NK-92 (cell line): Measurements from ENCODE around the gene FBXW11.

Experiments used
- DNase-seq: peaks from one replicate; lab custom pipeline; 2025; ENCODE audit not compliant: unreplicated experiment; lab: John Stamatoyannopoulos, UW

Gene FBXW11

DNA sequence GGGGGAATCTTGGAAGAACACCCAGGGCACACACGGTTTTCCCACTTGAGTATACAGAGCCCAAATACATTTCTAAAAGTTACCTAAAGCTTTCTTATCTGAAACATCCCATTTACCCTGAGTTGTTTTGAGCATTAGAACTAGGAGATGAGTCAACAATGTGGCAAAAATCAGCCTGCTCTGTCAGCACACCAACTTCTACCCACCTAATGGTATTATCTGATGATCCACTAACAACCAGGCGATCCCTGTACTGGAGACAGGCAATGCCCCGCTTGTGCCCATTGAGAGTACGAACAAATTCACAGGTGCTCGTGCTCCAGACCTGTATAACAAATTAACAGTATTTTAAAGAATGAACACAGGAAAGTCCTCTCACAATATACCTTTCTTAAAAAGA is 133.8 kb downstream of the FBXW11 start:
- DNase-seq = no peak

DNA sequence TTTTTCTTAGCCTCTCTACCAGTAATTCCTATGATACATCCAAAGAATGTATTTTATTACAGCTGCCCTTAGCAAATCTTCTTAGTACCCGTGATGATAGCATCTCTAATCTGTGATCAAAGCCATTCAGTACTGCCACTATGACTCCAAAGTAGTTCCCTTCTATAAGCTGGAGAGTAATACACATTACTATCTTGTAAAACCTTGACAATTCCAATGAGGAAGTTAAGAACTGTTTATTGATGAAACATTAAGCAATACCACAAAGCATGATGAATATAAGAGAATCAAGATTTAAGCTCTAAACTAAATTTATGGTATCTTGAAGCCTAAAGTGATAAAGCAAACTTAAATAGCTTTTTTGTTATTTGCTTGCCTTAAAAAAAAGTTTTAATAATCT is 134.7 kb downstream of the FBXW11 start:
- DNase-seq = no peak

DNA sequence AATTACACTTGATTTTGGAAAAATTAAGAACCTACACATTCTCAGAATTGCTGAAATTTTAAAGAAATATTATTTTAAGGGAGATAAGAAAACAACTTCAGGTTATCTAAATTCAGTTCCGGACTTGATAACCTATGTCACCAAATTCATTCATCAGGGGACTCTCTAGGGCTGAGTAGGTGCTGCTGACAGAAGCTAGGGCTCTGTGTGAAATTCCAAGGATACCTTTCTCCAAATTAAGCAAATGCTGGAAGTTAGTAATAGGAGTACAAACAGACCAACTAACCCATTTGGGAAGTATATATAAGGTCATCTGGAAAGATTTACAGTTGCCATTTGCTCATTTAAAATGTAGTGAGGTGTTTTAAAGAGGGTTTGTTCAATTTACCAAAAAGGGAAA is 136.5 kb downstream of the FBXW11 start:
- no peak for DNase-seq

DNA sequence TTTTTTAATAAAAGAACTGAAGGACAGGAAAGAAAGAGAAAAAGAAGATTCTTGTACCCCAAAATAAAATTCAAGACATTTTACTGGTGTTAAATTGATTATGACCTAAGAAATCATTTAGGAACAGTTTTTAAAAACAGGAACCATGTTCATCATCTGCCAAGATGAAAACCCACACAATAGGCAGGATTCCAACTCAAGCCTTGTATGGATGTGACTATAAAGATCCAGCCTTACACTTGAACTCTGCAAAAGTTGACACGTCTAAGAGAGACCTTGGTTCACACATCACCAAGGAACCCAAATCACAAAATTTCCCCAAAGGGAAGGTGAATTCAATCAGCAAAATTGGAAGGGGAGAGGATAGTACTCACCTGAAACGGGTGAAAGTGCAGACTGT is 138.2 kb downstream of the FBXW11 start:
- no peak for DNase-seq

DNA sequence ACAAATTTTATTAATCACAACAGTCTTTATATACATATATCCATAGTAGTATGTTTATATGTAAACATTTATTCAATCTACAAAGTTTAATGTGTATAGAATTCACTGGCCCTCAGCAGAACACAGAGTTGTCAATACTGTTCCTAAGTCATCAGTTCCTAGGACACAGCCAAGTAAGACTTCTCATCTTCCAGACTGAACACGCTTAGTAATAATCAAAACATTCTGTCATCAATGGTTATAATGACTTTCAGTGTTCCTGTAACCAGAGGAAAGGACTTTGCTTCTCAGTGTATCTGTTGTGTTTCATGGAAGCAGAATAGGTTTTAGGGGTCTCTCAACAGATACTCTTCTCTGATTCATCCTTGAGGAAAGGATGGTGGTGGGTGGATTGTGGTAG is 138.7 kb downstream of the FBXW11 start:
- no peak for DNase-seq

DNA sequence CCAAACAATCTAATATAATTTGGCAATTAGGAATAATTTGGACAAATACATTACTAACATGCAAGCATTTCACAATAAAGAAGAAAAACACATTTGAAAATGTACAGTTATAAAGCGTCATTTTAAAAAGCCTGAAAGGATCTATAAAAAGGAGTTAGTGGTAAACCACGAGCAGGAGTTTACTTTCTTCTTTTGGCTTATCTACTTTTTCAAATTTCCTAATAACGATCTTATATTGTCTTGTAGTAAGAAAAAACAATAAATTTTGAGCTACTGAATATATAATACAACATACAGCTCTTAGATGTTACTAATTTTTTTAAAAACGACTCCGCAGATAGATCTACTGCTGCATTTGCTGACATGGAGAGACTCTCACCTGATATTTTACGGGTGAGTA is 141.0 kb downstream of the FBXW11 start:
- DNase-seq = no peak

DNA sequence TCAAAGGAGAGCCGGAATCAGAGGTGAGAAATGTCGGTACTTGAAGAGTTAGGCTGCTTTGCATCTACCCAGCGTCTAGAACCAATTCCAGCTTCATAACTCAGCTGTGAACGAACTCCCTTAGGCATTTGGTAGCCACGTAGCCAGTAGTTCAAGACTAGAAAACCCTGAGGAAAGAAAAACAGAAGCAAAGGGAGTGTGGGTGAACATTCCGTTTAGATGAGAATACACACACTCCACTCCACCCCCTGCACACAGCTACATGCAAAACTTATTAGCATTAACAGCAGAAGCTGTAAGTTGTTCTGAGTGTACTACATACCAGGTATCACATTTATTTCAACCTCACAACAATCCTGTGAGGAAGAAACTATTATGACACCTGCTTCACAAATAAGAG is 142.5 kb downstream of the FBXW11 start:
- DNase-seq = no peak

DNA sequence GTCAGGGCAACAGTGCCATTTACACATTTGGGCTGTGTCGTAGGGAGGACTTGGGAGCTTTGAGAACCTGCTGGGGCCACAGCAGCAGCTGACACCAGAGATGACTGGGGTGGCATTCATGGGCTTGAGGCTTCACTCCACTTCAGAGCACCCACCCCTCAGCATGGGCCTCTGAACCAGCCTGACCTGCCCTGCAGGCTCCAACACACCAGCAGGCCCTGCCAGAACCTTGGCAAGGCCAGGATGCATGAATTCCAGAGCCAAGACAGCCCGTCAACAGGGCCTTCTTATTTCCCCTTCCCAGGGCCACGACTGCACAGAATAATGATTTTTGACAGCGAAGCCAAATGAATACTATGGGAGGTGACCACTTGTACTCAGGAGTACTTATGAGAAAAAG is 143.8 kb downstream of the FBXW11 start:
- DNase-seq = no peak

DNA sequence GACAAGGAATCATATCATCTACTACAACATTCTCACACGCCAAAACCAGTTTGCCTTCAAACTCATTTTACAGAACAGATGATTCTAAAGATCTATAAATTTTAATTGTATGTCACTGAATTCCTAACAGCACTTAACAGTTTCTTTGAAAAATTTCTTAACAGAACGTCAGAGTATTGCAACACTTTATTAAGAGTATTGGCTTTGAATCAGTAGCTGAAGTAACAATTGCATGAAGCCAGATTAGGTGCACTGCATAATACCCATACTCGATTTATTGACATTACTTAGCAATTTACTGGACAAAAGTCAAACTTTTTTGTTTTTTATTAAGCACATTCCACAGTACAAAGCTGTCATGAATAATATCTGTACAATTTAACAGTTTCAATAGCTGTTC is 145.1 kb downstream of the FBXW11 start:
- DNase-seq = no peak

DNA sequence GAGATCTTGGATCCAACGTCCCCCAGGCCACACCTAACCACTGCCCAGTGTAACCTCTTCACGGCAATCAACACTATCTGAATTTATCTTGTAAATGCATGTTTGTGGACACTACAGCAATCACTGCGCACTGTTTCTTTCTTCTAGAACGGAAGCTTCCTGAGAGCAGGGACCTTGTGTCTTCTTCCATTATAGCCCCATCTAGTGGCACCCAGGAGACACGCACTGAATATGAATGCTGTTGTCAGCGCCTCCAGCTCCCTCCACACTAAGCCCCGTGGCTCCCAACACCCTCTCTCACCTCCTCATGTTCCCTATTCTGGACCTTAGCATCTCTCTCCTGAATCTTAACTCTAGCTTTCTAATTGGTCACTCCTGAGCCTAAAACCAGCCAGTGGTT is 148.1 kb downstream of the FBXW11 start:
- no peak for DNase-seq

DNA sequence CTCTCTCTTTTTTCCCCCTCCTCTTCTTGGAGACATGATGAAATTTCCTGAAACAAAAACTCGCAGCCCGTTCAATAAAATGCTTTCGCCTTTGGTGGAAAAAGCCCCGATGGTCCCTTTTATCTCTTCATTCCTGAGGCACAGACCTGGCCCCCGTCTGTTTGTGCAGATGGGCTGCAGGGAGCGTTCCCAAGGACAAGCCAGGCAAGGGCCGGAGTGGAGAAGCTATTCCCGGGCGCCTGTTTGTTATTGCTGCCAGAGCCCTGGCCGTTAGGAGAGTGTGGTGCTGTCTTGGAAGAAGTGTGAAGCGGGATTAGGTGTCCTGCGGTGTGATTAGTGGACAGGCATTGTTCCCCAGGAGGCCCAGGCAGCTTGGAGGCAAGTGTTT is 149.0 kb downstream of the FBXW11 start:
- no peak for DNase-seq

DNA sequence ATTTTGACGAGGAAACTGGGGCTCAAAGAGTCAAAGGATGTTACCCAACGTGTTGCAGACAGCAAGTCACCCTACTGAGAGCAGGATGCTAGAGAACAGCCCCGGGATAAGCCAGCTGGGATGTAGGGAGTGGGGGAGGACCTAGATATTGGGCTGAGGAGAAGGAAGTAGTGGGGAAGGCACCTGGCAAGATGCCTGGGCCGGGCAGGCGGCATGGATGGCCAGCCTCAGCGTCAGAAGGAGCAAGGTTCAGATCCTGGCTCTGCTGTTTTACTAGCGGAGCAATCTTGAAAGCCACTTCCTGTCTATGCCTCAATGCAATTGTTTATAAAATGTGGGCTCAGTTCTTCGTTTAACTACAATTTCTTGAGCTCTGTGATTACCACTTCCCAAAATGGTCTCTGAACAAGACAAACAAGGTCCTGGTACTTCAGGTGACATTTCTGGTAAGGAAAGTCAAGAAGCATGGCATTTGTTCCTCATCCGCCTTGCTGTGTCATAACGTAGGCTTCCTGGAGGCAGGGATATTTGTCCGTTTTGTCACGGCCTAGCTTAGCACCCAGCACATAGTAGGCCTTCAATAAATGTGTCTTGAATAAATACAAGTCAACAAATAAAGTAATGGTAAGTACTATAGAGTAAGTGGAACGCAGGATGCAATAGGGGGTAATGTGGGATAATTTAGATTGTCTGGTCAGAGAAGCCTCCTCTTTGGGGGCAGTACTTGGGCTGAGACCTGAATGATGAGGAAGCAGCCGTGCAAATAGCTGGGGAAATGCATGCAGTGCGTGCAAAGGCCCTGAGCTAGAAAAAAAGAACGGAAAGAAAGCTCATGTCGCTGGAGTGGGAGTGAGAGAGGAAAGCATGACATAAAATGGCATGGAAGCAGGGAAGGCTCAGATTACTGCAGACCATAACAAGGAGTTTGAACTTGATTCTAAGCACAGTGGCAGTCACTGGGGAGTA is 150.4 kb downstream of the FBXW11 start:
- no peak for DNase-seq

DNA sequence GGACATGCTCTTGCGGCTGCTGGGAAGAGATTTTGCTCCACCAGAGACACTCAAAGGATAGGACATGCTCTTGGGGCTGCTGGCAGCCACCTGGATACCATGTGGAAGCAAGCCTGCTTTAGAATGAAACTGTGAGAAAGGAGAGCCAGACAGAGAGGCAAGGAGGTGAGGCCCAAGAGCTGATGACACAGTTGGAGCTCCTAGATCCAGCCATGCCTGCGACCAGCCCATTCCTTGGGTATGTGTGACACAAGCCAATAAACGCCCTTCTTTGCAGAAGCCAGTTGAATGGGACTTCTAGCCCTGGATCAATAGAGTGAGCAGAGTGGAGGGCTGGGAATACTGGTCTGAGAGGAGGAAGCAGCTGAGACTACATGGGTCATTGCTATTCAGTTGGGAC is 151.2 kb downstream of the FBXW11 start:
- DNase-seq = no peak

DNA sequence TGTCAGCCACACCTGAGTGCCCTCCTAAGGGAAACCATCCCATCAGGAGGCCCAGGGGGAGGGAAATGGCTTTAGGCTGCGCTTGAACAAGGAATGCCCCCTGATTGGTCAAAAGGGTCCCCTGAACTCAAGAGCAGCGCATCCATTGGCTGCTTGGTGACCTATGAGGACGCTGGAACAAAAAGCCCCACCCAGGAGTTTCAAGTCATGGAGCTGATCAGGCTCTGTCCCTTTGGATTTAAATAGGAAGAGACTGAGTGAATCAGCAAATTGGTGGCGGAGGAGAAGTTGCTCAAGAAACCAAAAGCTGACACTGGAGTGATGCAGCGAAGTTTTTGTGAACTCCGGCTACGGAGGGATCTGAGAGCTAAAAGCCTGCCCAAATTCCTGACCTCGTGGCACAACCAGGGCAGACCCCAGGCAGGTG is 154.2 kb downstream of the FBXW11 start:
- DNase-seq = no peak

DNA sequence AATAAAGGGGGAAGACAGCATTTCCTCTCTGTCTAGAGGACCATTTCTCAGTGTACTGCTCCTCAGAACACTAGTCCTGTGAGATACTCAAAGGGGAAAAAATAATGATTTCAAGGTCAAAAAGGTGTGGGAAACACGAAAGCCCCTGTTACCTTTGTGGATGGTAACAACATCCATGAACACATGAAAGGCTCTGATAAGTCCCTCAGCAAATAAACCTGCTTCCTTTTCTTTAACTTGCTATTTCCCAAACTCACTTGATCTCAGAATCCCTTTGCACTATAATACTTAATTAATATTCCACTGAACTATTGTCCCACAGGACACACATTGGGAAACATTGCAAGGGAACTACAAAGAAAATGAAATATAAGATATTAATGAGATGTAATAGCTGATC is 155.2 kb downstream of the FBXW11 start:
- DNase-seq = no peak

DNA sequence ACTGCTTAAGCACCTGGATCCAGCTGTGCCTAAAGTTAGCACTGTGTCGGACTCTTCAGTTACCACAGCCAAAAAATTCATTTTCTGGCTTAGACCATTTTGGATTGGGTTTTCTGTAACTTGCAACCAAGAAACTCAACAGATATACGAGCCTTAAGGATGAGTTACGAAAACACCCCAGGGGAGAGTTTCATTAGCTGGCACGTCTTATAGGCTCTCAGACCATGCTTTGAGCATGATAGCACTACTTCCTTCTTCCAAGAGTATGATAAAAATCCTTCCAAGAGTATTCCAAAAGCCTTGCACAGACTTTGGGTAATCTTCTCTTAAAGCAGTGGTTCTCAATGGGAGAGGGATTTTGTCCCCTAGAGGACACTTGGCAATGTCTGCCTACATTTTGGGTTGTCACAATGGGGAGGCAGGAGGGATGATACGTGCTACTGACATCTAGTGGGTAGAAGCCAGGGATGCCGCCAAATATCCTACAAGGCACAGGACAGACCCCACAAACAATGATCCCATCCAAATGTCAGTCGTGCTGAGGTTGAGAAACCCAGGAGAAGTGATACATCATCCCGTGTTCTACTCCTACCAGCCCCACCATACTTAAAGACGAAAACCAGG is 156.0 kb downstream of the FBXW11 start:
- DNase-seq = no peak

DNA sequence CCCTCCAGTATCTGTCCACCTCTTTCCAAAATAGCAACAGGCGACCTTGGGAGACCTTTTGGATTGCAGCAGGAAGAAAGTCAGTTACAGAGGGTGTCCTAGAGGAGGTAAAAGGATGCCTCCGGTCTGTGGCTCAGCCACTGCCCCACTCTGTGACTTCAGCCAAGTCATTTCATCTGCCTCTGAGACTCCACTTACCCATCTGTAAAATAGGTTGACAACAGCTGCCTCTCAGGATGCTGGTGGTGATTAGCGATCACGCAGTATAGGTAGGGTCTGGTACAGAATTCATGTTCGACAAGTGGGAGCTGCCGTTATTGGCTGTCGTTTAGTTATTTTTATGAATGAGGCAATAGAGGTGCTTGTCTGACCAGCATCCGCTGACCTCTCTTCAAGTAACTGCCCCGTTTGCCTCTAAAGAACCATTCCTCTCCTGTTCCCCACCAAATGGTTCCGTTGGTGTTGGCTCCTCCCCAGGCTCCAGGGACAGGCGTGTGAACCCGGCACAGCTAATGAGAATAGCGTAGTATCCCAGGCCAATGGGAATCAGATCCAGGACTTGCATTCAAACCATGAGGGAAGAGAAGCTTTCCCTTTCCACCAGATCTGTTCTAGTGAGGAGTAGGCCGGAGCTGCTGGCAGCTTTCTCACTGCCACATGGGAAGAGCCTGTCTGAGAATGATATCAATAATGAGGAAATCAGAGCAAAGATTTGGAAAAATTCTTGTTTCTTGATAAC is 156.7 kb downstream of the FBXW11 start:
- DNase-seq = no peak

DNA sequence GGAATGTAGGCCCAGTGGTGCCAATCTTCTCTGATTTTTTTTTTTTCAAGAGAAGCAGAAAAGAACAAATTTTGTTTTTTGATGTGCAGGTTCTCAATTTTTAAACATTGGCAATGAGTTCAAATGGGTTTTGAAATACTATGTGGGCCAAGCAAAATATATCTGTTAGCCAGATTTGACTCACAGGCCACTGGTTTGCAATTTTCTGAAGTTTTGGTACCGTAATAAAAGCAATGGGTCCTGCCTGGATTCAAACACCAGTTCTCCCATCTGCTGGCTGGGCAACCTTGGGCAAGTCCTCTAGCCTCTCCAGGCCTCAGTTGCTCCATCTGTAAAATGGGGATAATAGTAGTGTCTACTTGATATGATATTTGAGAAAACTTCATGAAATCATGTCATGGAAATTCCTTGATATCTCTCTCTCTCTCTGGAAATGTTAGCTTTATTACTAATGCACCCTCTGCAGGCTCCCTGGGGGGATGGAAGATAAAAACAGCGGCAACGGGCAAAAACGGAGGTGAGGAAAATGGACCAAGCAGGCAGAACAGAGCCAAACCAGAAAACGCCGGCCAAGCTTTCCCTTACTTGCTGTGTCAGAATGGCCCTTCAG is 157.4 kb downstream of the FBXW11 start:
- DNase-seq = no peak

DNA sequence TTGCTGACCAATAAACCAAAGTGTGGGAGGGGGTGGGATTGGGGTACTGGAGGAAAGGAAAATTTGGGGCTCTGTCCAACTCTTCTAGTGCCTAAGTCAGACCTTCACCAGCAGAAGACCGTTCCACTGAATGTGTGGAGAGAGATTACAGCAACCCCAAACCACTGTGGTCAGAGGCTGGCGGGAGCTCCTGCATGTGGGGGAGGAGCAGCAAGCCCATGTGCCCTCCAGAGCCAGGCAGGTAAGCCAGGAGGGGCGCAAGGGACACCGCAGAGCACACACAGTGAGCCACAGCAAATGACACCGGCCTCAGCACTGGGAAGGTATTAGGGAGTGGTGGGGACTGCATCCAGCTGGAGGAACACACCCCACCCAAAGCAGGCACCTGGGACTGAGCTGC is 158.0 kb downstream of the FBXW11 start:
- DNase-seq = no peak

DNA sequence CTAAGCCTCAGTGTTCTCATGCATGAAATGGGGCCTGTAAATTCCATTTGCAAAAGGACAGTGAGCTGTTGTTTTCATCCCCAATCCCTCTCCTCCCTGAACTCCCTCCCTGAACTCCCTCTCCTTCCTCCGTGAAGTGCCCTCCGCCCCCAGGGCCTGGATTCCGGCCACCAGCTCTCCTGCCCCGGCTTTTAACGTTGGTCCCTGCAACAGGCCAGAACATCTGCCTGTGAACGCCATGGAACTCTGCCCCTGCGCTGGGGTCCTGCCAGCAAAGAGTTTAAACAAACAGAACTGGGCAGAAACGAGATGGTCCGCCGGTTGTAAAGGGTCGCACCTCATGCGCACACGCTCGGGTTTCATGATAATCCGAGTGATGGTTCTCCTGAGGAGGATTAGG is 158.4 kb downstream of the FBXW11 start:
- no peak for DNase-seq

DNA sequence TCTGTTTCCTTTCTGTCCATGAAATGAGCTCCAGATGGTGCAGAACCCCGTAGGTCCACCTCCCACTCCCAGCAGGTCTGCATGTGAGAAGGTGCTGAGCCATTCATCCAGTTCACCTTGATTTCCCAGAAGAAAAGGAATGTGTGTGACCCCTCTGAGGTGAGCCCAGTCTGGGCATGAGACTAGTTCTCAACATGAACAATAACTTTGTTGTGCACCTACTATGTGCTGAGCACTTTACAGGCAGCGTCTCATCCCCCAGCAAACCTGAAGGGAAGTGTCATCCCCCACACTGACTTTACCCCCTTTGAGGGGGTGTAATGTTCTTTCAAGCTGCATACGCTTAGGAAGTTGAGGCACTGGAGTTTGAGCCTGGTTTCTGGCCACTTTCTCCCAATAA is 159.4 kb downstream of the FBXW11 start:
- DNase-seq = no peak

DNA sequence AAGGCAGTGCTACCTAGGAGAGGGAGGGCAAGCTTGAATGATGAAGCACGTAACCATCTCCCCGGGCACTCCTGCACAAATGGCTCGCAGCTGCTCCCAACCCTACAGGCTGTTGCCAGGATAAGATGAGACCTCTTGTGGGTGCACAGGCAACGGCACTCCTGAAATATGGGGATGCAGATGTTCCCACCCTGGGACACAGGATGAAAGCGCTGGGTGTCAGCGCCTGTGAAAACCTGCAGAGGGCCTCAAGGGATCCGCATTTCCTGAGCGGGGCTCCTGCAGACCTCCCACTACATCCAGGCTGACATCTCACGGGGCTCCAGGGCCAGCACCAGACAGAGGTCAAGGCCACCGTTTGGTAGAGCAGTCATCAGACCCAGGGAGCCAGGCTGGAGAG is 160.1 kb downstream of the FBXW11 start:
- no peak for DNase-seq
